ENCODE data around the gene PCYOX1L. TPM values are rescaled to one million over a fixed set of nuclear protein-coding genes. Genes with fewer than 3 reads are reported as not detected.

PCYOX1L gene
- total RNA-seq, 1 experiment from 2014 or later: 1.8 TPM

GRCh38 chr5:149386166-149386565 lies 28.3 kb downstream of the PCYOX1L start:
- BruUV-seq (replicated peaks): no TSS peak
- no peaks in the 10 kb centered on the region for H3K9me3 ChIP-seq (ENCODE audit: low read depth, low read length, poor library complexity, severe bottlenecking)
- H3K4me3 ChIP-seq (ENCODE audit: low read depth, low read length, poor library complexity, severe bottlenecking): no peak overlapping the region
- H3K27me3 ChIP-seq (replicated peaks; ENCODE audit: insufficient read depth, low read depth, low read length, poor library complexity): peaks cover 5% of the 10 kb centered on the region
- intact Hi-C loops (cut with micrococcal nuclease; ENCODE audit: unreplicated experiment): no loop called here
- no peaks in the 10 kb centered on the region for H3K36me3 ChIP-seq (ENCODE audit: insufficient read depth, low read length, poor library complexity, severe bottlenecking)
- ChIA-PET POLR2A (ENCODE audit: low non-redundant PET) (interaction anchor here (0.5 to 0.6 kb wide), 2 partner anchors 97 to 169 kb away, joined by 4 read pairs; no protein-coding TSS in a partner anchor), CTCF (interaction anchor here (1.3 kb wide), 1 partner anchor 272 kb away, joined by 3 read pairs; no protein-coding TSS in a partner anchor)
- DNase-seq (ENCODE audit: low spot score): no peak
- no peaks in the 10 kb centered on the region for H3K4me1 ChIP-seq (ENCODE audit: insufficient read depth, low read length, poor library complexity, severe bottlenecking)
- no peak overlapping the region for H3K27ac ChIP-seq (ENCODE audit: low read depth, low read length, poor library complexity, severe bottlenecking)
- no peak for TF ChIP-seq EZH2 (IDR thresholded peaks at IDR 0.05; ENCODE audit: borderline replicate concordance, low read depth, low read length, poor library complexity, severe bottlenecking)
- no peak for TF ChIP-seq CTCF (conservative IDR thresholded peaks at IDR 0.05; ENCODE audit: low read depth, low read length)

GRCh38 chr5:149387081-149387631 lies 29.3 kb downstream of the PCYOX1L start:
- H3K4me1 ChIP-seq (ENCODE audit: insufficient read depth, low read length, poor library complexity, severe bottlenecking): no peaks in the 10 kb centered on the region
- H3K27ac ChIP-seq (ENCODE audit: low read depth, low read length, poor library complexity, severe bottlenecking): no peak overlapping the region
- peaks cover 5% of the 10 kb centered on the region for H3K27me3 ChIP-seq (replicated peaks; ENCODE audit: insufficient read depth, low read depth, low read length, poor library complexity)
- H3K9me3 ChIP-seq (ENCODE audit: low read depth, low read length, poor library complexity, severe bottlenecking): no peaks in the 10 kb centered on the region
- no peak for TF ChIP-seq EZH2 (IDR thresholded peaks at IDR 0.05; ENCODE audit: borderline replicate concordance, low read depth, low read length, poor library complexity, severe bottlenecking)
- TF ChIP-seq CTCF (conservative IDR thresholded peaks at IDR 0.05; ENCODE audit: low read depth, low read length): no peak
- no peak overlapping the region for H3K4me3 ChIP-seq (ENCODE audit: low read depth, low read length, poor library complexity, severe bottlenecking)
- BruUV-seq (replicated peaks): no TSS peak
- DNase-seq (ENCODE audit: low spot score): no peak
- CTCF ChIA-PET: no interaction called here
- intact Hi-C loops (cut with micrococcal nuclease; ENCODE audit: unreplicated experiment): no loop called here
- POLR2A ChIA-PET (ENCODE audit: low non-redundant PET): no interaction called here
- no peaks in the 10 kb centered on the region for H3K36me3 ChIP-seq (ENCODE audit: insufficient read depth, low read length, poor library complexity, severe bottlenecking)

GRCh38 chr5:149387982-149388381 lies 30.1 kb downstream of the PCYOX1L start:
- intact Hi-C loops (cut with micrococcal nuclease; ENCODE audit: unreplicated experiment): no loop called here
- H3K4me3 ChIP-seq (ENCODE audit: low read depth, low read length, poor library complexity, severe bottlenecking): no peak overlapping the region
- no TSS peak for BruUV-seq (replicated peaks)
- TF ChIP-seq CTCF (conservative IDR thresholded peaks at IDR 0.05; ENCODE audit: low read depth, low read length): no peak
- TF ChIP-seq EZH2 (IDR thresholded peaks at IDR 0.05; ENCODE audit: borderline replicate concordance, low read depth, low read length, poor library complexity, severe bottlenecking): no peak
- peaks cover 5% of the 10 kb centered on the region for H3K27me3 ChIP-seq (replicated peaks; ENCODE audit: insufficient read depth, low read depth, low read length, poor library complexity)
- no peaks in the 10 kb centered on the region for H3K4me1 ChIP-seq (ENCODE audit: insufficient read depth, low read length, poor library complexity, severe bottlenecking)
- POLR2A ChIA-PET (ENCODE audit: low non-redundant PET): no interaction called here
- no peaks in the 10 kb centered on the region for H3K36me3 ChIP-seq (ENCODE audit: insufficient read depth, low read length, poor library complexity, severe bottlenecking)
- CTCF ChIA-PET: no interaction called here
- no peaks in the 10 kb centered on the region for H3K9me3 ChIP-seq (ENCODE audit: low read depth, low read length, poor library complexity, severe bottlenecking)
- no peak for DNase-seq (ENCODE audit: low spot score)
- H3K27ac ChIP-seq (ENCODE audit: low read depth, low read length, poor library complexity, severe bottlenecking): no peak overlapping the region

All from A673 (cell line).